Lower leg skin (tissue), 3 donors: ENCODE results near the gene OGA.

Experiments
- POLR2A ChIP-seq, 2 donors: fragments of 450-650 bp; IDR thresholded peaks; one replicate each; pipeline ENCODE4 v1.6.1; 2016 to 2017; ENCODE audit warnings: antibody characterized with exemption in 2 of 2, mild to moderate bottlenecking in 1 of 2, moderate library complexity in 1 of 2
- TF ChIP-seq, protein P1 (sequence below), 3 donors: fragments of 450-650 bp; IDR thresholded peaks; one replicate each; pipeline ENCODE4 v1.5.1; 2016; ENCODE audit warnings: antibody characterized with exemption in 3 of 3, mild to moderate bottlenecking in 3 of 3, moderate library complexity in 2 of 3

DNA sequence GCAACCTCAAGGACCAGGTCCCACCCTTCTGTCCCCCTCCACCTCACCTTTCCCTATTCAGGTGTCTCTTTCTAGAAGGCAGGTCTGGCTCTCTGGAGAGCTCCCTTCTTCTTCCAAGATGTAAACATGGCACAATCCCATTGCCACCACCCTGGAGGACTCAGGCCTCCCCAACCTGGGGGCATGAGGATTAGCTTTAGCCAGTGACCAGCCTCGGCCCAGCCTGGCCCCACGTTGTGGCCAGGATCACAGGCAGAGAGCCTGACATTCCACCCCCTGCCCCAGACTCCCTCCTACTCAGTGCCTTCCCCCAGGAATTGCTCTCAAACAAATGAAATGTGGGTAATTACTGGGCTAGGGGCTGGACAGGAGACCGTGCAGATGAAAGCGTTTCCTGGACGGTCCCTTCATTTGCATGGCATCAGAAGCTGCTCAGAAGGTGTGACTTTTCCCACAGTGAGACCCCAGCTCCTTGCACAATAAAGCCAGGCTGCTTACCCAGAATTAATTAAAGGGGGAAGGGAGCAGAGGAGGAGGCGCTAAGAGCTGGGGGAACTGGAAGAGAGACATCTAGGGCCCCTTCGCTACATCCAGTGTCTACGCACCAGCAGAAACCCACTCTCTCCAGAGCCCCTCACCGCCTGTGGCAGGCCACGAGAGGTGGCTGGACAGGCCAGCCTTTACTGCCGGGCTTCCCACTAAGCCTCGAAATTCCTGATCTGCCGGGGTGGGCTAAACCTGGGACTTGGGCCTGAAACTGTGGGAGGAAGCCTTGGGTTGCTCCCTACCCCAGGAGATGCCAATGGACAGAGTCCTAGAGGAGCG lies 50.1 kb downstream of the OGA start:
- TF ChIP-seq, protein P1, sequence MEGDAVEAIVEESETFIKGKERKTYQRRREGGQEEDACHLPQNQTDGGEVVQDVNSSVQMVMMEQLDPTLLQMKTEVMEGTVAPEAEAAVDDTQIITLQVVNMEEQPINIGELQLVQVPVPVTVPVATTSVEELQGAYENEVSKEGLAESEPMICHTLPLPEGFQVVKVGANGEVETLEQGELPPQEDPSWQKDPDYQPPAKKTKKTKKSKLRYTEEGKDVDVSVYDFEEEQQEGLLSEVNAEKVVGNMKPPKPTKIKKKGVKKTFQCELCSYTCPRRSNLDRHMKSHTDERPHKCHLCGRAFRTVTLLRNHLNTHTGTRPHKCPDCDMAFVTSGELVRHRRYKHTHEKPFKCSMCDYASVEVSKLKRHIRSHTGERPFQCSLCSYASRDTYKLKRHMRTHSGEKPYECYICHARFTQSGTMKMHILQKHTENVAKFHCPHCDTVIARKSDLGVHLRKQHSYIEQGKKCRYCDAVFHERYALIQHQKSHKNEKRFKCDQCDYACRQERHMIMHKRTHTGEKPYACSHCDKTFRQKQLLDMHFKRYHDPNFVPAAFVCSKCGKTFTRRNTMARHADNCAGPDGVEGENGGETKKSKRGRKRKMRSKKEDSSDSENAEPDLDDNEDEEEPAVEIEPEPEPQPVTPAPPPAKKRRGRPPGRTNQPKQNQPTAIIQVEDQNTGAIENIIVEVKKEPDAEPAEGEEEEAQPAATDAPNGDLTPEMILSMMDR (IDR thresholded peaks at IDR 0.05) = no peak
- TF ChIP-seq POLR2A (IDR thresholded peaks at IDR 0.05) = no peak
